CD8-positive, alpha-beta memory T cell (primary cell): ENCODE measurements around the gene METAP1D. TPM values are rescaled to one million over a fixed set of nuclear protein-coding genes. Genes with fewer than 3 reads are reported as not detected.
"Not testable (repeated sequence)": the region's sequence is repeated elsewhere in the genome, so short reads cannot be mapped to it uniquely, and the experiment has no call there.

ENCODE experiments used
- CTCF ChIA-PET: fragments of 350-600 bp; sonication (Branson Sonifier 250); formaldehyde crosslinking; loops from one replicate; lab custom pipeline; 2021; ENCODE audit warnings: antibody characterized with exemption; lab: Charles Lee
- POLR2A ChIA-PET: fragments of 350-600 bp; sonication (Branson Sonifier 250); formaldehyde crosslinking; loops from one replicate; lab custom pipeline; 2021; ENCODE audit warnings: antibody characterized with exemption; lab: Charles Lee
- DNase-seq, 5 donors: peaks; one replicate each; pipeline versions ENCODE4 v3.0.0 to v3.0.0-alpha.2; 2020 to 2022; ENCODE audit warnings: mixed read lengths in 1 of 5
- H3K27ac ChIP-seq: one replicate; pipeline ENCODE4 v1.7.0; 2013; ENCODE audit warnings: low read depth, mild to moderate bottlenecking, low read length, moderate library complexity
- H3K27me3 ChIP-seq: 2 replicates; pipeline ENCODE4 v1.7.0; 2013; ENCODE audit warnings: low read length, mild to moderate bottlenecking; ENCODE audit not compliant: insufficient read depth, poor library complexity, severe bottlenecking
- H3K36me3 ChIP-seq: 2 replicates; pipeline ENCODE4 v1.7.0; 2013; ENCODE audit warnings: mild to moderate bottlenecking, low read length, moderate library complexity; ENCODE audit not compliant: insufficient read depth
- H3K4me1 ChIP-seq: 2 replicates; pipeline ENCODE4 v1.7.0; 2013; ENCODE audit warnings: mild to moderate bottlenecking, low read length, moderate library complexity; ENCODE audit not compliant: insufficient read depth
- H3K4me3 ChIP-seq: 2 replicates; pipeline ENCODE4 v1.7.0; 2013; ENCODE audit warnings: mild to moderate bottlenecking, low read length
- H3K9me3 ChIP-seq: 2 replicates; pipeline ENCODE4 v1.7.0; 2013; ENCODE audit warnings: mild to moderate bottlenecking, low read length
- H3K27ac Mint-ChIP-seq, 8 donors: one replicate each; pipeline ENCODE4 v1.8.0; 2020 to 2021; ENCODE audit warnings: mixed read lengths in 8 of 8, mild to moderate bottlenecking in 6 of 8, inconsistent platforms in 3 of 8, moderate library complexity in 3 of 8
- H3K27me3 Mint-ChIP-seq, 2 donors: one replicate each; pipeline ENCODE4 v1.8.0; 2020 to 2021; ENCODE audit warnings: mixed read lengths in 2 of 2, mild to moderate bottlenecking in 1 of 2, moderate library complexity in 1 of 2
- H3K36me3 Mint-ChIP-seq, 3 donors: one replicate each; pipeline ENCODE4 v1.8.0; 2020 to 2021; ENCODE audit warnings: mixed read lengths in 3 of 3, inconsistent platforms in 1 of 3, mild to moderate bottlenecking in 1 of 3
- H3K4me1 Mint-ChIP-seq, 3 donors: one replicate each; pipeline ENCODE4 v1.8.0; 2020 to 2021; ENCODE audit warnings: mixed read lengths in 3 of 3, inconsistent platforms in 1 of 3, mild to moderate bottlenecking in 1 of 3
- H3K4me3 Mint-ChIP-seq, 7 donors: one replicate each; pipeline ENCODE4 v1.8.0; 2020 to 2021; ENCODE audit warnings: mixed read lengths in 7 of 7, mild to moderate bottlenecking in 6 of 7, moderate library complexity in 4 of 7, inconsistent platforms in 2 of 7
- H3K9me3 Mint-ChIP-seq, 5 donors: one replicate each; pipeline ENCODE4 v1.8.0; 2020 to 2022; ENCODE audit warnings: mixed read lengths in 5 of 5, mild to moderate bottlenecking in 3 of 5, moderate library complexity in 2 of 5, inconsistent platforms in 1 of 5
- polyA plus RNA-seq: library from polyadenylated mRNA; unstranded; fragments of 300-500 nt; fragmentation: Illumina TruSeq; gene quantifications from one replicate; pipeline ENCODE4 v1.2.3, GENCODE V29; 2021
- total RNA-seq, 2 experiments: library from RNA; stranded (reverse); gene quantifications; one replicate each; pipeline ENCODE4 v1.2.3, GENCODE V29; 2021

METAP1D gene
- total and polyA plus RNA-seq, 3 experiments from 2014 or later, result 2.7 to 10.2 (median 9.0) TPM

DNA sequence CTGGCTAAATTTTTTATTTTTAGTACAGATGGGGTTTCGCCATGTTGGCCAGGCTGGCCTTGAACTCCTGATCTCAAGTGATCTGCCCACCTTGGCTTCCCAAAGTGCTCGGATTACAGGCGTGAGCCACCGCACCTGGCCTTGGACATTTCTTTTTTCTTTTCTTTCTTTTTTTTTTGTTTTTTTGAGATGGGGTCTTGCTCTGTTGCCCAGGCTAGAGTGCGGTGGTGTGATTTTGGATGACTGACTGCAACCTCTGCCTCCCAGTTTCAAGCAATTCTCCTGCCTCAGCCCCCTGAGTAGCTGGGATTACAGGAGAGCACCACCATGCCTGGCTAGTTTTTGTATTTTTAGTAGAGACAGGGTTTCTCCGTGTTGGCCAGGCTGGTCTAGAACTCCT, 114.4 kb downstream of the METAP1D start:
- CTCF ChIA-PET, result interaction anchor here (0.7 to 2.9 kb wide), 9 partner anchors 10 to 410 kb away, joined by 3 to 8 read pairs (median 5); no protein-coding TSS in a partner anchor
- DNase-seq, H3K4me3 Mint-ChIP-seq, H3K4me1 ChIP-seq, POLR2A ChIA-PET, H3K9me3 ChIP-seq, H3K36me3 ChIP-seq, H3K4me3 ChIP-seq, H3K27ac ChIP-seq, H3K4me1 Mint-ChIP-seq, H3K36me3 Mint-ChIP-seq, H3K27ac Mint-ChIP-seq, H3K27me3 ChIP-seq, H3K9me3 Mint-ChIP-seq: not testable (repeated sequence)
- H3K27me3 Mint-ChIP-seq, result peaks cover 19 to 46% of the 10 kb centered on the region in 2 donors

DNA sequence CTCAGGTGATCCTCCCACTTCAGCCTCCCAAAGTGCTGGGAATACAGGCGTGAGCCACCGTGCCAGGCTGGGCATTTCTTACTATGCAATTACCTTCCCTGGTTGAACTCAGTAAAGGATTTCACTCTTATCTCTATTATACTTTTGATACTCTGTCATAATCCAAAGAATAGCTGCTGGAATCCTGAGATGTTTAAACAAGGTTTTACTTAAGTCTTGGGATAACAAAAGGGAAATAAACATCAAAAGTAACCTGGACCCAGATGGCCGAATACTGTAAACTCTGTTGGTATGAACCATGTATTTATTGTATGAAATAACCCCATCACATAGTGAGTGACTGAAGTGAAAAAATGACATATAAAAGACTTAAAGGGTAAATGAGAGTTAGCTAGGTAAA, 114.8 kb downstream of the METAP1D start:
- Mint-ChIP-seq H3K27ac (no peak overlapping the region), H3K9me3 (no peaks in the 10 kb centered on the region), H3K4me3 (no peak overlapping the region), H3K27me3 (peaks cover 20 to 42% of the 10 kb centered on the region in 2 donors), H3K4me1 (no peaks in the 10 kb centered on the region), H3K36me3 (no peaks in the 10 kb centered on the region)
- POLR2A ChIA-PET, result no interaction called here
- H3K27me3 ChIP-seq, result peaks cover 6% of the 10 kb centered on the region
- no peaks in the 10 kb centered on the region for H3K4me1 ChIP-seq
- H3K36me3 ChIP-seq, result no peaks in the 10 kb centered on the region
- no peaks in the 10 kb centered on the region for H3K9me3 ChIP-seq
- H3K4me3 ChIP-seq, result no peak overlapping the region
- no peak overlapping the region for H3K27ac ChIP-seq
- DNase-seq, result no peak
- CTCF ChIA-PET, result interaction anchor here (1.0 to 2.9 kb wide), 5 partner anchors 10 to 411 kb away, joined by 3 to 6 read pairs (median 4); no protein-coding TSS in a partner anchor

DNA sequence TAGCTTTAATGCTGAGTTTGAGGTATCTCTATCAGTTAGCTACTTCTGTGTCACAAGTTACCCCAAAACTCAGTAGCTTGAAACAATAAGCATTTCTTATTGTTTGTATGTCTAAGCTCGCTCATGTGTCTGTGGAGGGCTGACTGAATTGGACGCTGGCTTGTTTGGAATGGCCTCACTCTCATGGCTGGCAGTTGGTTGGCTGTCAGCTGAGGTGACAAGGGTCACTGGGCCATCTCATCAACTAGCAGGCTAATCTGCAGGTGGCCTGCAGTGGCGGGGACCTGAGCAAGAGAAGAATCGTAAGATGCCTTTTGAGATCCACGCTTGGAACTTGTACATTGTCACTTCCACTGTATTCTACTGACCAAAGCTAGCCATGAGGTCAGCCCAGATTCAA, 116.4 kb downstream of the METAP1D start:
- Mint-ChIP-seq H3K27me3 (peaks cover 17 to 37% of the 10 kb centered on the region in 2 donors), H3K4me3 (no peak overlapping the region), H3K4me1 (no peaks in the 10 kb centered on the region), H3K36me3 (no peaks in the 10 kb centered on the region), H3K9me3 (no peaks in the 10 kb centered on the region), H3K27ac (no peak overlapping the region)
- H3K36me3 ChIP-seq, result no peaks in the 10 kb centered on the region
- POLR2A ChIA-PET, result no interaction called here
- CTCF ChIA-PET, result interaction anchor here (2.0 kb wide), 1 partner anchor 412 kb away, joined by 4 read pairs; no protein-coding TSS in a partner anchor
- H3K27me3 ChIP-seq, result no peaks in the 10 kb centered on the region
- no peak overlapping the region for H3K4me3 ChIP-seq
- no peaks in the 10 kb centered on the region for H3K9me3 ChIP-seq
- DNase-seq, result no peak
- H3K4me1 ChIP-seq, result no peaks in the 10 kb centered on the region
- no peak overlapping the region for H3K27ac ChIP-seq

DNA sequence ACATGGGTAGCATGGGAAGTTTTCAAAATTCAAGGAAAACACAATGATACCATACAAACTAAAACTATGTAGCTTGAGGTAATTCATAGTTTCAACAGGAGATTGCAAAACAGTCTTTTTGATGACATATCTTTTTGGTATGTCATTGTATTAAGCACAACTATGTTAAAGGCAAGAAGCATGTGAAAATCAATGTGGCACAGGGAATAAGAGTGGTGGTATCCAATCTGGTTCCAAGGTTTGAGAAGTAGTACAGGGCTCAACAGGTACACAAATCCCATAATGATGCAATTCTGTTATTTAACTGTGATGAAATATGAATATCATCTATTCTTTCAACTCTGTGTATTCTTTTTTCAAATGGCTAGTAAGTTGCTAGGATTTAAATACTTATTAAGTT, 119.3 kb downstream of the METAP1D start:
- ChIA-PET CTCF (interaction anchor here (1.5 kb wide), 1 partner anchor 8 kb away, joined by 3 read pairs; no protein-coding TSS in a partner anchor), POLR2A (no interaction called here)
- H3K36me3 ChIP-seq, result no peaks in the 10 kb centered on the region
- no peaks in the 10 kb centered on the region for H3K9me3 ChIP-seq
- H3K27ac ChIP-seq, result no peak overlapping the region
- no peak for DNase-seq
- Mint-ChIP-seq H3K27ac (no peak overlapping the region), H3K4me1 (no peaks in the 10 kb centered on the region), H3K36me3 (peaks cover 0 to 3% (median 0%) of the 10 kb centered on the region in 3 donors), H3K27me3 (peaks cover 7 to 24% of the 10 kb centered on the region in 2 donors), H3K4me3 (no peak overlapping the region), H3K9me3 (no peaks in the 10 kb centered on the region)
- no peaks in the 10 kb centered on the region for H3K4me1 ChIP-seq
- H3K4me3 ChIP-seq, result no peak overlapping the region
- H3K27me3 ChIP-seq, result no peaks in the 10 kb centered on the region

DNA sequence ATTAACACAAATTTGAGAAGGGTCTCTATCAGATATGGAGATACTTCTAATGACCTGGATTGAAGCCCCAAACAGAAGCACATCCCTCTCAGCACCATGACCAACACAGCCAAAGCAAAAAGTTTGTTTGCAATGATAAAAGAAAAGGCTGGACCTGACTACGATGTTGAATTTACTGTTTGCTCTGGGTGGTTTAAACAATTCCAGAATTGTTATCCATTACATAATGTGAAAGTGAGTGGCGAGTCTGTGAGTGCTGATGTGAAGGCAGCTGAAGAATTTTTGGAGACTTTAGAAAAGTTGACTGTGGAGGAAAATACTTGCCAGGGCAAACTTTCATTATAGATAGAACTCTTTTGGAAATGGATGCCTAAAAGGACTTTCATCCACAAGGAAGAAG, 120.4 kb downstream of the METAP1D start:
- Mint-ChIP-seq H3K9me3 (peaks cover 0 to 1% (median 0%) of the 10 kb centered on the region in 5 donors), H3K4me1 (no peaks in the 10 kb centered on the region), H3K36me3 (peaks cover 0 to 3% (median 0%) of the 10 kb centered on the region in 3 donors), H3K4me3 (no peak overlapping the region), H3K27me3 (peaks cover 5 to 17% of the 10 kb centered on the region in 2 donors), H3K27ac (no peak overlapping the region)
- no peaks in the 10 kb centered on the region for H3K36me3 ChIP-seq
- no peak for DNase-seq
- no peaks in the 10 kb centered on the region for H3K27me3 ChIP-seq
- no peaks in the 10 kb centered on the region for H3K4me1 ChIP-seq
- H3K27ac ChIP-seq, result no peak overlapping the region
- ChIA-PET CTCF (interaction anchor here (0.9 kb wide), 1 partner anchor 13 kb away, joined by 3 read pairs; no protein-coding TSS in a partner anchor), POLR2A (no interaction called here)
- H3K4me3 ChIP-seq, result no peak overlapping the region
- H3K9me3 ChIP-seq, result no peaks in the 10 kb centered on the region

DNA sequence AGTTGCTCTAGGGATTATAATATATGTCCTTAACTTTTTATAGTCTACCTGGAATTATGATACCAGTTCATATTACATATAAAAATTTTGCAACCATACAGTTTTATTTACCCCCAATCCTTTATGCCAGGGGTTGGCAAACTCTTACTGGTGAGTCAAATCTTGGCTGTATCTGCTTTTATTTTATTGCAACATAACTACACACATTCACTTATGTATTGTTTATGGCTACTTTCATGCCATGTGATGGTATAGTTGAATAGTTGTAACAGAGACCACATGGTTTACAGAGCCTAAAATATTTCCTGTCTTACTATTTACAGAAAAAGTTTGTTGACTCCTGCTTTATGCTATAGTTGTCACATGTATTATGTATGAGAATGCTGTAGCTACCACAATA, 128.7 kb downstream of the METAP1D start:
- no peak overlapping the region for H3K27ac Mint-ChIP-seq
- POLR2A ChIA-PET, result no interaction called here
- DNase-seq, result no peak

DNA sequence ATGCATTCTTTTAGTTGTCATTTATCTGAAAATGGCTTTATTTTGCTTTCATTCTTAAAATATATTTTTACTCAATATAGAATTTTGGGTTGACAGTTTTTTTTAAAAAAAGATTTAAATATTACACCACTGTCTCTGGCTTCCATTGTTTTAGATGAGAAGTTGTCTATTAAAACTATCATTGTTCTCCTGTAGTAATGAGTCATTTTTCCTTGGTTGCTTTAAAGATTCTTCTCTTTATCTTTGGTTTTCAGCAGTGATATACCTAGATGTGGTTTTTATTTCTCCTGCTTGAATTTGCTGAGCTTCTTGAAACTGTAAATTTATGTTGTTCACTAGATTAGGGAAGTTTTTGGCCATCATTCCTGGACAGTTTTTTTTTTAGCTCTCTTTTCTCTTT, 129.7 kb downstream of the METAP1D start:
- Histone ChIP-seq H3K4me3 (no peak overlapping the region), H3K9me3 (no peaks in the 10 kb centered on the region), H3K36me3 (no peaks in the 10 kb centered on the region), H3K4me1 (no peaks in the 10 kb centered on the region), H3K27me3 (no peaks in the 10 kb centered on the region), H3K27ac (no peak overlapping the region)
- ChIA-PET POLR2A (no interaction called here), CTCF (interaction anchor here (0.7 to 1.2 kb wide), 4 partner anchors 10 to 332 kb away, joined by 3 to 4 read pairs (median 3); no protein-coding TSS in a partner anchor)
- peak overlapping the region in 1 of 8 donors; percentile 8 for H3K27ac Mint-ChIP-seq
- peaks cover 2 to 20% of the 10 kb centered on the region in 2 donors for H3K27me3 Mint-ChIP-seq
- H3K36me3 Mint-ChIP-seq, result peaks cover 0 to 5% (median 0%) of the 10 kb centered on the region in 3 donors
- no peaks in the 10 kb centered on the region for H3K4me1 Mint-ChIP-seq
- H3K9me3 Mint-ChIP-seq, result peaks cover 0 to 5% (median 4%) of the 10 kb centered on the region in 5 donors
- no peak overlapping the region for H3K4me3 Mint-ChIP-seq
- DNase-seq, result no peak

More for the DNA sequence above, 128.7 kb downstream of the METAP1D start:
- H3K27me3 ChIP-seq, result no peaks in the 10 kb centered on the region
- no peaks in the 10 kb centered on the region for H3K4me1 Mint-ChIP-seq
- no peak overlapping the region for H3K4me3 ChIP-seq
- H3K9me3 Mint-ChIP-seq, result peaks cover 0 to 6% (median 4%) of the 10 kb centered on the region in 5 donors
- H3K9me3 ChIP-seq, result no peaks in the 10 kb centered on the region
- no peaks in the 10 kb centered on the region for H3K36me3 ChIP-seq
- no peaks in the 10 kb centered on the region for H3K4me1 ChIP-seq
- no peak overlapping the region for H3K27ac ChIP-seq
- CTCF ChIA-PET, result interaction anchor here (0.8 kb wide), 1 partner anchor 333 kb away, joined by 3 read pairs; no protein-coding TSS in a partner anchor
- H3K27me3 Mint-ChIP-seq, result peaks cover 2 to 20% of the 10 kb centered on the region in 2 donors
- H3K4me3 Mint-ChIP-seq, result no peak overlapping the region
- H3K36me3 Mint-ChIP-seq, result peaks cover 0 to 5% (median 0%) of the 10 kb centered on the region in 3 donors
